H9 (cell line): ENCODE results near the gene KMT2D. TPM values are rescaled to one million over a fixed set of nuclear protein-coding genes. Genes with fewer than 3 reads are reported as not detected.

Experiments
- DNase-seq: peaks from one replicate; pipeline ENCODE4 v3.0.0-alpha.2; 2017
- H2AFZ ChIP-seq: one replicate; pipeline ENCODE4 v1.6.1; 2013; ENCODE audit warnings: mild to moderate bottlenecking, low read length, control low read depth, moderate library complexity
- H2AK5ac ChIP-seq: 2 replicates; pipeline ENCODE4 v1.6.1; 2013; ENCODE audit warnings: low read length, control low read depth, mixed read lengths; ENCODE audit not compliant: insufficient read length
- H2BK120ac ChIP-seq: one replicate; pipeline ENCODE4 v1.6.1; 2013; ENCODE audit warnings: low read depth, mild to moderate bottlenecking, low read length, control low read depth, inconsistent platforms; ENCODE audit not compliant: poor library complexity, severe bottlenecking
- H2BK12ac ChIP-seq: 2 replicates; pipeline ENCODE4 v1.6.1; 2013; ENCODE audit warnings: low read length, control low read depth, mixed read lengths, low read depth; ENCODE audit not compliant: insufficient read length
- H2BK15ac ChIP-seq: 2 replicates; pipeline ENCODE4 v1.6.1; 2013; ENCODE audit warnings: low read depth, low read length, control low read depth
- H2BK20ac ChIP-seq: one replicate; pipeline ENCODE4 v1.6.1; 2013; ENCODE audit warnings: low read depth, mild to moderate bottlenecking, low read length, control low read depth, inconsistent platforms; ENCODE audit not compliant: poor library complexity, severe bottlenecking
- H2BK5ac ChIP-seq: 2 replicates; pipeline ENCODE4 v1.6.1; 2013; ENCODE audit warnings: low read length, control low read depth, mixed read lengths; ENCODE audit not compliant: insufficient read length
- H3K14ac ChIP-seq: 2 replicates; pipeline ENCODE4 v1.6.1; 2013; ENCODE audit warnings: low read length, control low read depth; ENCODE audit not compliant: insufficient read depth
- H3K18ac ChIP-seq: 2 replicates; pipeline ENCODE4 v1.6.1; 2013; ENCODE audit warnings: low read depth, mild to moderate bottlenecking, mixed read lengths, low read length, control low read depth; ENCODE audit not compliant: insufficient read length
- H3K23ac ChIP-seq: 2 replicates; pipeline ENCODE4 v1.6.1; 2013; ENCODE audit warnings: low read length, control low read depth, mixed read lengths, low read depth; ENCODE audit not compliant: insufficient read length
- H3K23me2 ChIP-seq: 2 replicates; pipeline ENCODE4 v1.6.1; 2013; ENCODE audit warnings: low read depth, mild to moderate bottlenecking, mixed read lengths, low read length, control low read depth; ENCODE audit not compliant: insufficient read length, poor library complexity, severe bottlenecking
- H3K27ac ChIP-seq: 2 replicates; pipeline ENCODE4 v1.5.1; 2013; ENCODE audit warnings: low read length, control low read depth, mixed read lengths, low read depth; ENCODE audit not compliant: insufficient read length
- H3K27me3 ChIP-seq: 2 replicates; pipeline ENCODE4 v1.6.1; 2013; ENCODE audit warnings: low read length, control low read depth, inconsistent platforms; ENCODE audit not compliant: insufficient read depth
- H3K4ac ChIP-seq: 2 replicates; pipeline ENCODE4 v1.6.1; 2013; ENCODE audit warnings: low read depth, mild to moderate bottlenecking, control low read depth, inconsistent platforms, low read length, moderate library complexity
- H3K4me1 ChIP-seq: 2 replicates; pipeline ENCODE4 v1.6.1; 2013; ENCODE audit warnings: low read length, control low read depth, inconsistent platforms; ENCODE audit not compliant: insufficient read depth
- H3K4me2 ChIP-seq: 2 replicates; pipeline ENCODE4 v1.6.1; 2013; ENCODE audit warnings: low read length, control low read depth, mixed read lengths; ENCODE audit not compliant: insufficient read length, insufficient read depth
- H3K56ac ChIP-seq: 2 replicates; pipeline ENCODE4 v1.6.1; 2013; ENCODE audit warnings: low read depth, mild to moderate bottlenecking, mixed read lengths, low read length, control low read depth; ENCODE audit not compliant: insufficient read length
- H3K79me1 ChIP-seq: 2 replicates; pipeline ENCODE4 v1.6.1; 2013; ENCODE audit warnings: low read depth, mild to moderate bottlenecking, moderate library complexity, low read length, control low read depth, inconsistent platforms; ENCODE audit not compliant: insufficient read depth, poor library complexity, severe bottlenecking
- H3K79me2 ChIP-seq: 2 replicates; pipeline ENCODE4 v1.6.1; 2013; ENCODE audit warnings: low read length, control low read depth, inconsistent platforms; ENCODE audit not compliant: insufficient read depth
- H3K9ac ChIP-seq: 2 replicates; pipeline ENCODE4 v1.6.1; 2013; ENCODE audit warnings: low read length, control low read depth, mixed read lengths; ENCODE audit not compliant: insufficient read length; ENCODE audit errors: extremely low read depth
- H3K9me3 ChIP-seq: one replicate; pipeline ENCODE4 v1.6.1; 2013; ENCODE audit warnings: low read depth, low read length, inconsistent platforms; ENCODE audit not compliant: control insufficient read depth
- H3T11ph ChIP-seq: one replicate; pipeline ENCODE4 v1.6.1; 2013; ENCODE audit warnings: mild to moderate bottlenecking, low read length, control low read depth, inconsistent platforms
- H4K20me1 ChIP-seq: one replicate; pipeline ENCODE4 v1.6.1; 2013; ENCODE audit not compliant: control insufficient read depth, insufficient read length, insufficient read depth
- H4K5ac ChIP-seq: 2 replicates; pipeline ENCODE4 v1.6.1; 2013; ENCODE audit warnings: low read depth, mild to moderate bottlenecking, mixed read lengths, low read length, control low read depth; ENCODE audit not compliant: insufficient read length
- H4K8ac ChIP-seq: replicated peaks from 2 replicates; pipeline ENCODE4 v1.6.1; 2013; ENCODE audit warnings: low read length, control low read depth, mixed read lengths, low read depth; ENCODE audit not compliant: insufficient read length
- H4K91ac ChIP-seq: 2 replicates; pipeline ENCODE4 v1.6.1; 2013; ENCODE audit warnings: low read depth, mild to moderate bottlenecking, moderate library complexity, mixed read lengths, low read length, control low read depth; ENCODE audit not compliant: insufficient read length
- H3K27ac Mint-ChIP-seq, 3 experiments: 2 replicates in 2 of 3; 3 replicates in 1 of 3; pipeline ENCODE4 v1.8.0; 2020 to 2021; ENCODE audit warnings: mixed read lengths in 3 of 3, mild to moderate bottlenecking in 1 of 3, moderate library complexity in 1 of 3
- H3K27me3 Mint-ChIP-seq: 2 replicates; pipeline ENCODE4 v1.8.0; 2021; ENCODE audit warnings: low read depth, mild to moderate bottlenecking, moderate library complexity, mixed read lengths
- H3K36me3 Mint-ChIP-seq, 3 experiments: 2 replicates in 2 of 3; 3 replicates in 1 of 3; pipeline ENCODE4 v1.8.0; 2020 to 2021; ENCODE audit warnings: low read depth in 3 of 3, mixed read lengths in 3 of 3; ENCODE audit not compliant: insufficient read depth in 1 of 3
- H3K4me1 Mint-ChIP-seq, 2 experiments: 2 replicates each; pipeline ENCODE4 v1.8.0; 2020; ENCODE audit warnings: mixed read lengths in 2 of 2
- H3K4me3 Mint-ChIP-seq, 2 experiments: 2 replicates in 1 of 2; 3 replicates in 1 of 2; pipeline ENCODE4 v1.8.0; 2020 to 2021; ENCODE audit warnings: mild to moderate bottlenecking in 2 of 2, mixed read lengths in 2 of 2, moderate library complexity in 1 of 2
- H3K9me3 Mint-ChIP-seq, 2 experiments: 2 replicates in 1 of 2; 3 replicates in 1 of 2; pipeline ENCODE4 v1.8.0; 2020; ENCODE audit warnings: mild to moderate bottlenecking in 2 of 2, mixed read lengths in 2 of 2, moderate library complexity in 1 of 2
- CTCF ChIP-seq: fragments of 200-600 bp; sonication (generic); conservative IDR thresholded peaks from 3 replicates; pipeline ENCODE4 v1.8.0; 2021; ENCODE audit warnings: antibody characterized with exemption, mild to moderate bottlenecking
- WGBS: extraction: QIAGEN DNeasy Blood & Tissue Kit; methylation state at CpG from one replicate; pipeline ENCODE4 v1.1.7; 2013; ENCODE audit warnings: missing lambda C conversion rate, low lambda C conversion rate, mixed read lengths; ENCODE audit not compliant: insufficient read length; ENCODE audit errors: extremely low coverage; 5-methylcytosine and 5-hydroxymethylcytosine counted together
- total RNA-seq: library from RNA; stranded (reverse); gene quantifications from 2 replicates; pipeline ENCODE4 v1.2.1, GENCODE V29; 2021

The KMT2D gene
- total RNA-seq, 1 experiment from 2014 or later: 93.7 TPM

DNA sequence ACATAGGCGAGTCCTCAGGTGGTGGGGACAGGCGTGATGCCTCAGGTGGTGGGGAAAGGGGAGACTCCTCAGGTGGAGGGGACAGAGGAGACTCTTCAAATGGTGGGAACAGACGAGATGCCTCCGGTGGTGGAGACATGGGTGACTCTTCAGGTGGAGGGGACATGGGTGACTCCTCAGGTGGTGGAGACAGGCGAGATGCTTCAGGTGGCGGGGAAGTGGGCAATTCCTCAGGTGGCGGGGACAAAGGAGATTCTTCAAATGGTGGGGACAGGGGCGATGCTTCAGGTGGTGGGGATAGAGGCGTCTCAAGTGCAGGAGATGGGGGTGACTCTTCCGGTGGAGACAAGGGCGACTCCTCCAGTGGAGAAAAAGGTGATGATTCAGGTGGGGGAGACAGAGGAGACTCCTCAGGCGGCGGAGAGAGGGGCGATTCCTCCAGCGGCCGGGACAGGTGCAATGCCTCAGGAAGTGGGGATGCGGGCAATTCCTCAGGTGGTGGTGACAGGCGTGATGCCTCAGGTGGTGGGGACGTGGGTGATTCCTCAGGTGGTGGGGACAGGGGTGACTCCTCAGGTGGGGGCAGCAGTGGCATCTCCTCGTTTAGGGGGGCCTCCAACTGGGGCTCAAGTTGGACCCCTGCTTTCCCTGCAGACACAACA, 8.7 kb downstream of the KMT2D start:
- Histone ChIP-seq H3K27me3 (no peaks in the 10 kb centered on the region), H3K27ac (no peak overlapping the region), H4K91ac (no peak overlapping the region), H3K4me1 (peaks cover 4% of the 10 kb centered on the region; the same call in 1 of the 2 replicates), H3K4ac (no peak overlapping the region), H3T11ph (no peak overlapping the region), H2BK15ac (no peak overlapping the region), H3K9me3 (no peaks in the 10 kb centered on the region), H3K18ac (no peak overlapping the region), H3K79me2 (peaks cover 19% of the 10 kb centered on the region; the same call in 1 of the 2 replicates), H3K56ac (no peak overlapping the region), H4K20me1 (no peaks in the 10 kb centered on the region), H2BK120ac (no peak overlapping the region), H3K23ac (no peak overlapping the region), H3K14ac (no peak overlapping the region), H2BK5ac (no peak overlapping the region), H2BK12ac (no peak overlapping the region), H3K23me2 (no peaks in the 10 kb centered on the region), H4K8ac (no peak overlapping the region), H2AFZ (no peak overlapping the region), H4K5ac (no peak overlapping the region), H2BK20ac (no peak overlapping the region), H3K9ac (no peak overlapping the region), H3K79me1 (peaks cover 16% of the 10 kb centered on the region), H2AK5ac (no peak overlapping the region), H3K4me2 (no peak overlapping the region)
- H3K4me1 Mint-ChIP-seq: peaks cover 18 to 21% of the 10 kb centered on the region in 2 experiments
- no CpG with 5 or more reads among the region's 20 CpGs for WGBS
- no peak overlapping the region for H3K4me3 Mint-ChIP-seq
- no peaks in the 10 kb centered on the region for H3K9me3 Mint-ChIP-seq
- peaks cover 71 to 90% (median 88%) of the 10 kb centered on the region in 3 experiments for H3K36me3 Mint-ChIP-seq
- no peaks in the 10 kb centered on the region for H3K27me3 Mint-ChIP-seq
- peak overlapping the region in 1 of 3 experiments; percentile 69; a peak in 1 of 7 replicates for H3K27ac Mint-ChIP-seq
- DNase-seq: peak; percentile 29
- no peak for TF ChIP-seq CTCF
